A673 (cell line): ENCODE measurements around the gene VASH1. TPM values are rescaled to one million over a fixed set of nuclear protein-coding genes. Genes with fewer than 3 reads are reported as not detected.

ENCODE experiments used
- BruUV-seq: library from RNA; stranded (reverse); fragments of 400-500 nt; replicated peaks from 2 replicates; lab custom pipeline; 2021; lab: Mats Ljungman, UMichigan
- CTCF ChIA-PET: fragments of 300-600 bp; sonication (Branson Sonifier 250); formaldehyde crosslinking; loops from one replicate; lab custom pipeline; 2022; ENCODE audit warnings: antibody characterized with exemption; lab: Charles Lee
- POLR2A ChIA-PET: fragments of 300-600 bp; sonication (Branson Sonifier 250); formaldehyde crosslinking; loops from one replicate; lab custom pipeline; 2022; ENCODE audit warnings: antibody characterized with exemption; ENCODE audit not compliant: low non-redundant PET; lab: Charles Lee
- DNase-seq: peaks from one replicate; pipeline ENCODE4 v3.0.0-alpha.2; 2015; ENCODE audit warnings: low spot score
- H3K27ac ChIP-seq: fragments of 200-600 bp; sonication (generic); 2 replicates; pipeline ENCODE4 v1.5.1; 2016; ENCODE audit warnings: mixed run types, low read depth, mild to moderate bottlenecking, mixed read lengths, antibody characterized with exemption, low read length; ENCODE audit not compliant: poor library complexity, severe bottlenecking
- H3K27me3 ChIP-seq: fragments of 200-600 bp; sonication (generic); replicated peaks from 2 replicates; pipeline ENCODE4 v1.6.1; 2017; ENCODE audit warnings: mixed run types, low read depth, mild to moderate bottlenecking, mixed read lengths, antibody characterized with exemption, low read length; ENCODE audit not compliant: insufficient read depth, poor library complexity
- H3K36me3 ChIP-seq: fragments of 200-600 bp; sonication (generic); 2 replicates; pipeline ENCODE4 v1.6.1; 2016; ENCODE audit warnings: mixed run types, mild to moderate bottlenecking, mixed read lengths, antibody characterized with exemption, low read length; ENCODE audit not compliant: insufficient read depth, poor library complexity, severe bottlenecking
- H3K4me1 ChIP-seq: fragments of 200-600 bp; sonication (generic); 2 replicates; pipeline ENCODE4 v1.6.1; 2017; ENCODE audit warnings: mixed run types, mild to moderate bottlenecking, mixed read lengths, antibody characterized with exemption, low read length; ENCODE audit not compliant: insufficient read depth, poor library complexity, severe bottlenecking
- H3K4me3 ChIP-seq: fragments of 200-600 bp; sonication (generic); 2 replicates; pipeline ENCODE4 v1.5.1; 2016; ENCODE audit warnings: low read depth, mixed run types, mild to moderate bottlenecking, mixed read lengths, low read length; ENCODE audit not compliant: poor library complexity, severe bottlenecking
- H3K9me3 ChIP-seq: fragments of 200-600 bp; sonication (generic); 2 replicates; pipeline ENCODE4 v1.6.1; 2016; ENCODE audit warnings: mixed run types, low read depth, mild to moderate bottlenecking, mixed read lengths, antibody characterized with exemption, low read length; ENCODE audit not compliant: poor library complexity, severe bottlenecking
- CTCF ChIP-seq: fragments of 300-800, 200-600 bp; sonication (generic); conservative IDR thresholded peaks from 2 replicates; pipeline ENCODE4 v1.5.1; 2017; ENCODE audit warnings: low read depth, mild to moderate bottlenecking, antibody characterized with exemption, low read length, moderate library complexity, mixed read lengths
- EZH2 ChIP-seq: fragments of 200-600 bp; sonication (generic); IDR thresholded peaks from 2 replicates; pipeline ENCODE4 v1.6.1; 2017; ENCODE audit warnings: borderline replicate concordance, low read depth, mild to moderate bottlenecking, mixed read lengths, antibody characterized with exemption, low read length; ENCODE audit not compliant: poor library complexity, severe bottlenecking
- intact Hi-C: fragments of 100-400 bp; cut with micrococcal nuclease; formaldehyde crosslinking; loops from one replicate; pipeline ENCODE4 v1.10.0; 2022; ENCODE audit not compliant: unreplicated experiment
- total RNA-seq: library from RNA; stranded (reverse); gene quantifications from 2 replicates; pipeline ENCODE4 v1.2.3, GENCODE V29; 2021

VASH1 gene
- total RNA-seq, 1 experiment from 2014 or later, result 6.8 TPM

GRCh38 chr14:76778546-76779215 lies 17.4 kb downstream of the VASH1 start:
- no peak for TF ChIP-seq CTCF
- no peak for TF ChIP-seq EZH2
- intact Hi-C loops, result no loop called here
- ChIA-PET POLR2A (no interaction called here), CTCF (interaction anchor here (0.6 kb wide), 2 partner anchors 93 to 129 kb away, joined by 3 read pairs; no protein-coding TSS in a partner anchor)
- no peaks in the 10 kb centered on the region for H3K4me1 ChIP-seq
- no peaks in the 10 kb centered on the region for H3K27me3 ChIP-seq
- no peak overlapping the region for H3K4me3 ChIP-seq
- no peaks in the 10 kb centered on the region for H3K9me3 ChIP-seq
- no peaks in the 10 kb centered on the region for H3K36me3 ChIP-seq
- no TSS peak for BruUV-seq
- H3K27ac ChIP-seq, result no peak overlapping the region
- no peak for DNase-seq

- no TSS peak for BruUV-seq
- intact Hi-C loops, result no loop called here
- Histone ChIP-seq H3K36me3 (no peaks in the 10 kb centered on the region), H3K4me3 (no peak overlapping the region), H3K9me3 (no peaks in the 10 kb centered on the region), H3K4me1 (no peaks in the 10 kb centered on the region), H3K27ac (no peak overlapping the region), H3K27me3 (no peaks in the 10 kb centered on the region)
- CTCF ChIA-PET, result interaction anchor here (0.6 kb wide), 2 partner anchors 94 to 128 kb away, joined by 3 read pairs; no protein-coding TSS in a partner anchor
- POLR2A ChIA-PET, result no interaction called here
- DNase-seq, result no peak
- no peak for TF ChIP-seq CTCF
- TF ChIP-seq EZH2, result no peak
Measured at GRCh38 chr14:76779221-76780057, 18.2 kb downstream of the VASH1 start.

- intact Hi-C loops, result no loop called here
- H3K4me1 ChIP-seq, result no peaks in the 10 kb centered on the region
- no peaks in the 10 kb centered on the region for H3K27me3 ChIP-seq
- POLR2A ChIA-PET, result no interaction called here
- H3K36me3 ChIP-seq, result no peaks in the 10 kb centered on the region
- H3K27ac ChIP-seq, result no peak overlapping the region
- CTCF ChIA-PET, result no interaction called here
- no peak overlapping the region for H3K4me3 ChIP-seq
- TF ChIP-seq CTCF (no peak), EZH2 (no peak)
- no TSS peak for BruUV-seq
- no peak for DNase-seq
- no peaks in the 10 kb centered on the region for H3K9me3 ChIP-seq
Measured at GRCh38 chr14:76780058-76780345, 18.7 kb downstream of the VASH1 start.
